Measurements from ENCODE around the gene CD34. TPM values are rescaled to one million over a fixed set of nuclear protein-coding genes. Genes with fewer than 3 reads are reported as not detected.

CD34 gene
- total RNA-seq, 6 experiments from 2014 or later = 0.70 to 2.7 (median 2.2) TPM

GRCh38 chr1:207860531-207860930 lies 50.4 kb downstream of the CD34 start:
- H3K4me3 ChIP-seq = no peak overlapping the region
- no peaks in the 10 kb centered on the region for H3K9me3 ChIP-seq
- no peaks in the 10 kb centered on the region for H3K27me3 ChIP-seq
- DNase-seq (no peak), ATAC-seq (no peak)
- peaks cover 0 to 3% (median 0%) of the 10 kb centered on the region in 4 donors for H3K4me1 ChIP-seq
- H3K27ac ChIP-seq = no peak overlapping the region
- intact Hi-C loops (cut with DNase I) = no loop called here
- TF ChIP-seq POLR2A (IDR thresholded peaks at IDR 0.05) (no peak), CTCF (IDR thresholded peaks at IDR 0.05) (no peak)
- H3K36me3 ChIP-seq = no peaks in the 10 kb centered on the region
- WGBS (ENCODE audit: insufficient coverage, low coverage, low lambda C conversion rate, missing lambda C conversion rate) = 70% methylated on average over 5 of the region's 5 CpGs

- DNase-seq (no peak), ATAC-seq (peak in 1 of 4 donors; percentile 61)
- WGBS (ENCODE audit: insufficient coverage, low coverage, low lambda C conversion rate, missing lambda C conversion rate) = 65% methylated on average over 4 of the region's 4 CpGs
- no peak for TF ChIP-seq CTCF (IDR thresholded peaks at IDR 0.05)
- TF ChIP-seq POLR2A (IDR thresholded peaks at IDR 0.05) = no peak
- no peaks in the 10 kb centered on the region for H3K4me1 ChIP-seq
- H3K4me3 ChIP-seq = no peak overlapping the region
- intact Hi-C loops (cut with DNase I) = no loop called here
- peak overlapping the region in 1 of 3 donors; percentile 3 for H3K27ac ChIP-seq
- no peaks in the 10 kb centered on the region for H3K36me3 ChIP-seq
- no peaks in the 10 kb centered on the region for H3K9me3 ChIP-seq
- H3K27me3 ChIP-seq = no peaks in the 10 kb centered on the region
Measured at GRCh38 chr1:207858806-207859205, 52.1 kb downstream of the CD34 start.

GRCh38 chr1:207858281-207858680 lies 52.6 kb downstream of the CD34 start:
- H3K36me3 ChIP-seq = no peaks in the 10 kb centered on the region
- intact Hi-C loops (cut with DNase I) = no loop called here
- ATAC-seq = no peak
- WGBS (ENCODE audit: insufficient coverage, low coverage, low lambda C conversion rate, missing lambda C conversion rate) = 60% methylated on average over 1 of the region's 1 CpG
- H3K4me1 ChIP-seq = peaks cover 0 to 3% (median 0%) of the 10 kb centered on the region in 4 donors
- DNase-seq = no peak
- no peak overlapping the region for H3K4me3 ChIP-seq
- peak overlapping the region in 1 of 3 donors; percentile 14 for H3K27ac ChIP-seq
- no peaks in the 10 kb centered on the region for H3K27me3 ChIP-seq
- TF ChIP-seq CTCF (IDR thresholded peaks at IDR 0.05) = no peak
- no peak for TF ChIP-seq POLR2A (IDR thresholded peaks at IDR 0.05)
- H3K9me3 ChIP-seq = no peaks in the 10 kb centered on the region

- 85% methylated on average over 4 of the region's 7 CpGs for WGBS (ENCODE audit: insufficient coverage, low coverage, low lambda C conversion rate, missing lambda C conversion rate)
- peaks cover 0 to 5% (median 0%) of the 10 kb centered on the region in 4 donors for H3K4me1 ChIP-seq
Measured at GRCh38 chr1:207857447-207857846, 53.5 kb downstream of the CD34 start.

GRCh38 chr1:207856276-207857023 lies 54.5 kb downstream of the CD34 start:
- Histone ChIP-seq H3K36me3 (no peaks in the 10 kb centered on the region), H3K4me3 (no peak overlapping the region), H3K27me3 (no peaks in the 10 kb centered on the region), H3K27ac (no peak overlapping the region), H3K9me3 (no peaks in the 10 kb centered on the region), H3K4me1 (peaks cover 0 to 5% (median 0%) of the 10 kb centered on the region in 4 donors)
- intact Hi-C loops (cut with DNase I) = no loop called here
- no peak for DNase-seq
- TF ChIP-seq POLR2A (IDR thresholded peaks at IDR 0.05) = no peak
- TF ChIP-seq CTCF (IDR thresholded peaks at IDR 0.05) = no peak
- no peak for ATAC-seq
- WGBS (ENCODE audit: insufficient coverage, low coverage, low lambda C conversion rate, missing lambda C conversion rate) = 60% methylated on average over 1 of the region's 1 CpG

More at GRCh38 chr1:207857447-207857846, 53.5 kb downstream of the CD34 start:
- intact Hi-C loops (cut with DNase I) = no loop called here
- DNase-seq (no peak), ATAC-seq (no peak)
- no peaks in the 10 kb centered on the region for H3K36me3 ChIP-seq
- H3K27me3 ChIP-seq = no peaks in the 10 kb centered on the region
- no peak overlapping the region for H3K27ac ChIP-seq
- no peak for TF ChIP-seq POLR2A (IDR thresholded peaks at IDR 0.05)
- H3K4me3 ChIP-seq = no peak overlapping the region
- no peaks in the 10 kb centered on the region for H3K9me3 ChIP-seq

All from right lobe of liver (tissue), 6 donors.